Activated T-helper 9 cell treated with anti-CD3 and anti-CD28 coated beads, Interleukin-2, amount 50 U/mL, for 16 hours (primary cell): ENCODE results near the gene TLK2.

Source experiments
- DNase-seq: peaks from one replicate; pipeline ENCODE4 v3.0.0-alpha.2; 2020; ENCODE audit warnings: low read depth

Gene TLK2

GRCh38 chr17:62628831-62629555 is 150.4 kb downstream of the TLK2 start:
- no peak for DNase-seq

GRCh38 chr17:62629556-62630364 is 151.1 kb downstream of the TLK2 start:
- no peak for DNase-seq

GRCh38 chr17:62630365-62631085 is 151.9 kb downstream of the TLK2 start:
- DNase-seq: no peak

GRCh38 chr17:62631086-62631935 is 152.7 kb downstream of the TLK2 start:
- no peak for DNase-seq

GRCh38 chr17:62631936-62632924 is 153.6 kb downstream of the TLK2 start:
- no peak for DNase-seq

- no peak for DNase-seq
Observed at GRCh38 chr17:62637809-62638208, 159.2 kb downstream of the TLK2 start.

- DNase-seq: no peak
Observed at GRCh38 chr17:62641153-62641552, 162.5 kb downstream of the TLK2 start.

- DNase-seq: no peak
Observed at GRCh38 chr17:62641951-62642350, 163.3 kb downstream of the TLK2 start.

GRCh38 chr17:62643496-62643895 is 164.9 kb downstream of the TLK2 start:
- DNase-seq: no peak

- DNase-seq: no peak
Observed at GRCh38 chr17:62644487-62645173, 166.0 kb downstream of the TLK2 start.

GRCh38 chr17:62648251-62648955 is 169.8 kb downstream of the TLK2 start:
- no peak for DNase-seq

GRCh38 chr17:62648956-62649294 is 170.3 kb downstream of the TLK2 start:
- no peak for DNase-seq

GRCh38 chr17:62649570-62649969 is 170.9 kb downstream of the TLK2 start:
- DNase-seq: no peak

GRCh38 chr17:62650587-62650986 is 172.0 kb downstream of the TLK2 start:
- DNase-seq: no peak

- DNase-seq: no peak
Observed at GRCh38 chr17:62652251-62653001, 173.8 kb downstream of the TLK2 start.

GRCh38 chr17:62653002-62653825 is 174.6 kb downstream of the TLK2 start:
- peak; percentile 76 for DNase-seq

- no peak for DNase-seq
Observed at GRCh38 chr17:62653826-62654761, 175.5 kb downstream of the TLK2 start.
